Measurements from ENCODE around the gene KRT34.
"Not testable (repeated sequence)": the region's sequence is repeated elsewhere in the genome, so short reads cannot be mapped to it uniquely, and the experiment has no call there.

Gene KRT34

GRCh38 chr17:41367426-41368075 is 14.6 kb downstream of the KRT34 start:
- DNase-seq (ENCODE audit: low read depth in 2 of 3, low spot score in 1 of 3) = no peak

- no peak for DNase-seq (ENCODE audit: low read depth in 2 of 3, low spot score in 1 of 3)
Observed at GRCh38 chr17:41366070-41366469, 16.0 kb downstream of the KRT34 start.

- no peak for DNase-seq (ENCODE audit: low read depth in 2 of 3, low spot score in 1 of 3)
Observed at GRCh38 chr17:41363881-41364280, 18.2 kb downstream of the KRT34 start.

GRCh38 chr17:41360296-41360995 is 21.7 kb downstream of the KRT34 start:
- no peak for DNase-seq (ENCODE audit: low read depth in 2 of 3, low spot score in 1 of 3)

GRCh38 chr17:41354536-41354935 is 27.6 kb downstream of the KRT34 start:
- no peak for DNase-seq (ENCODE audit: low read depth in 2 of 3, low spot score in 1 of 3)

- no peak for DNase-seq (ENCODE audit: low read depth in 2 of 3, low spot score in 1 of 3)
Observed at GRCh38 chr17:41352597-41353366, 29.3 kb downstream of the KRT34 start.

GRCh38 chr17:41351177-41351576 is 30.9 kb downstream of the KRT34 start:
- DNase-seq (ENCODE audit: low read depth in 2 of 3, low spot score in 1 of 3) = no peak

- DNase-seq (ENCODE audit: low read depth in 2 of 3, low spot score in 1 of 3) = not testable (repeated sequence)
Observed at GRCh38 chr17:41350381-41350878, 31.7 kb downstream of the KRT34 start, which contains the start of gene KRT33A. Gene KRT33A (minus strand): TSS chr17:41350828. CDS start chr17:41350767, 61 bp downstream.

- DNase-seq (ENCODE audit: low read depth in 2 of 3, low spot score in 1 of 3) = no peak
Observed at GRCh38 chr17:41347869-41348760, 34.0 kb downstream of the KRT34 start.

GRCh38 chr17:41346421-41346820 is 35.7 kb downstream of the KRT34 start:
- not testable (repeated sequence) for DNase-seq (ENCODE audit: low read depth in 2 of 3, low spot score in 1 of 3)

- no peak for DNase-seq (ENCODE audit: low read depth in 2 of 3, low spot score in 1 of 3)
Observed at GRCh38 chr17:41345992-41346391, 36.1 kb downstream of the KRT34 start.

GRCh38 chr17:41343029-41343428 is 39.1 kb downstream of the KRT34 start:
- DNase-seq (ENCODE audit: low read depth in 2 of 3, low spot score in 1 of 3) = no peak

- DNase-seq (ENCODE audit: low read depth in 2 of 3, low spot score in 1 of 3) = peak in 1 of 3 donors; percentile 15
Observed at GRCh38 chr17:41340934-41341861, 40.9 kb downstream of the KRT34 start.

- DNase-seq (ENCODE audit: low read depth in 2 of 3, low spot score in 1 of 3) = no peak
Observed at GRCh38 chr17:41340494-41340893, 41.6 kb downstream of the KRT34 start.

GRCh38 chr17:41339571-41340172 is 42.4 kb downstream of the KRT34 start:
- no peak for DNase-seq (ENCODE audit: low read depth in 2 of 3, low spot score in 1 of 3)

- peak in 1 of 3 donors; percentile 24 for DNase-seq (ENCODE audit: low read depth in 2 of 3, low spot score in 1 of 3)
Observed at GRCh38 chr17:41338961-41339485, 43.1 kb downstream of the KRT34 start.

- DNase-seq (ENCODE audit: low read depth in 2 of 3, low spot score in 1 of 3) = no peak
Observed at GRCh38 chr17:41335747-41336146, 46.4 kb downstream of the KRT34 start.

GRCh38 chr17:41334385-41335305 is 47.5 kb downstream of the KRT34 start:
- DNase-seq (ENCODE audit: low read depth in 2 of 3, low spot score in 1 of 3) = no peak
